Activated B cell treated with CpG ODN at 0.5 μM for 24 hours (primary cell): ENCODE results near the gene FRMD5. TPM values are rescaled to one million over a fixed set of nuclear protein-coding genes. Genes with fewer than 3 reads are reported as not detected.

Source experiments
- ATAC-seq: fragments of 200-7000 bp; cut with Tn5 transposase; one replicate; pipeline ENCODE4 v1.10.0; 2021; ENCODE audit warnings: low read depth, mild to moderate bottlenecking, moderate library complexity
- CTCF ChIA-PET: fragments of 350-600 bp; sonication (Branson Sonifier 250); formaldehyde crosslinking; loops from one replicate; lab custom pipeline; 2021; ENCODE audit warnings: antibody characterized with exemption; lab: Charles Lee
- POLR2A ChIA-PET: fragments of 350-600 bp; sonication (Branson Sonifier 250); formaldehyde crosslinking; loops from one replicate; lab custom pipeline; 2021; ENCODE audit warnings: antibody characterized with exemption; lab: Charles Lee
- DNase-seq: peaks from one replicate; pipeline ENCODE4 v3.0.0; 2022
- H3K27ac Mint-ChIP-seq: one replicate; pipeline ENCODE4 v1.8.0; 2020; ENCODE audit warnings: mixed read lengths
- H3K27me3 Mint-ChIP-seq: one replicate; pipeline ENCODE4 v1.8.0; 2021; ENCODE audit warnings: mixed read lengths
- H3K36me3 Mint-ChIP-seq: one replicate; pipeline ENCODE4 v1.8.0; 2021; ENCODE audit warnings: low read depth, mixed read lengths
- H3K4me1 Mint-ChIP-seq: one replicate; pipeline ENCODE4 v1.8.0; 2021; ENCODE audit warnings: mixed read lengths
- H3K4me3 Mint-ChIP-seq: one replicate; pipeline ENCODE4 v1.8.0; 2020; ENCODE audit warnings: mild to moderate bottlenecking, mixed read lengths
- H3K9me3 Mint-ChIP-seq: one replicate; pipeline ENCODE4 v1.8.0; 2020; ENCODE audit warnings: mixed read lengths
- intact Hi-C: fragments of 100-400 bp; cut with micrococcal nuclease; formaldehyde crosslinking; loops from one replicate; pipeline ENCODE4 v1.15.1; 2024
- total RNA-seq: library from RNA; stranded (reverse); gene quantifications from 2 replicates; pipeline ENCODE4 v1.2.3, GENCODE V29; 2022
- TF ChIP-seq, protein P1 (sequence below): fragments of 200-600 bp; IDR thresholded peaks from one replicate; pipeline ENCODE4 v1.8.0; 2022; ENCODE audit warnings: antibody characterized with exemption, mild to moderate bottlenecking

The FRMD5 gene
- total RNA-seq, 1 donor from 2014 or later: 0.53 TPM

GRCh38 chr15:43985976-43986680 lies 208.9 kb downstream of the FRMD5 start:
- POLR2A ChIA-PET: no interaction called here
- ATAC-seq (no peak), DNase-seq (no peak)
- intact Hi-C loops: no loop called here
- Mint-ChIP-seq H3K27me3 (peaks cover 14% of the 10 kb centered on the region), H3K27ac (no peak overlapping the region), H3K9me3 (no peaks in the 10 kb centered on the region), H3K4me3 (no peak overlapping the region), H3K4me1 (peaks cover 10% of the 10 kb centered on the region), H3K36me3 (no peaks in the 10 kb centered on the region)
- TF ChIP-seq, protein P1, sequence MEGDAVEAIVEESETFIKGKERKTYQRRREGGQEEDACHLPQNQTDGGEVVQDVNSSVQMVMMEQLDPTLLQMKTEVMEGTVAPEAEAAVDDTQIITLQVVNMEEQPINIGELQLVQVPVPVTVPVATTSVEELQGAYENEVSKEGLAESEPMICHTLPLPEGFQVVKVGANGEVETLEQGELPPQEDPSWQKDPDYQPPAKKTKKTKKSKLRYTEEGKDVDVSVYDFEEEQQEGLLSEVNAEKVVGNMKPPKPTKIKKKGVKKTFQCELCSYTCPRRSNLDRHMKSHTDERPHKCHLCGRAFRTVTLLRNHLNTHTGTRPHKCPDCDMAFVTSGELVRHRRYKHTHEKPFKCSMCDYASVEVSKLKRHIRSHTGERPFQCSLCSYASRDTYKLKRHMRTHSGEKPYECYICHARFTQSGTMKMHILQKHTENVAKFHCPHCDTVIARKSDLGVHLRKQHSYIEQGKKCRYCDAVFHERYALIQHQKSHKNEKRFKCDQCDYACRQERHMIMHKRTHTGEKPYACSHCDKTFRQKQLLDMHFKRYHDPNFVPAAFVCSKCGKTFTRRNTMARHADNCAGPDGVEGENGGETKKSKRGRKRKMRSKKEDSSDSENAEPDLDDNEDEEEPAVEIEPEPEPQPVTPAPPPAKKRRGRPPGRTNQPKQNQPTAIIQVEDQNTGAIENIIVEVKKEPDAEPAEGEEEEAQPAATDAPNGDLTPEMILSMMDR: no peak
- CTCF ChIA-PET: no interaction called here

- Mint-ChIP-seq H3K27ac (no peak overlapping the region), H3K9me3 (peaks cover 7% of the 10 kb centered on the region), H3K4me3 (no peak overlapping the region), H3K27me3 (peaks cover 12% of the 10 kb centered on the region), H3K36me3 (no peaks in the 10 kb centered on the region), H3K4me1 (peaks cover 14% of the 10 kb centered on the region)
- TF ChIP-seq, protein P1: no peak
- no peak for ATAC-seq
- intact Hi-C loops: no loop called here
- DNase-seq: no peak
- POLR2A ChIA-PET: no interaction called here
- CTCF ChIA-PET: no interaction called here
Measured at GRCh38 chr15:43981576-43981975, 213.5 kb downstream of the FRMD5 start.

DNA sequence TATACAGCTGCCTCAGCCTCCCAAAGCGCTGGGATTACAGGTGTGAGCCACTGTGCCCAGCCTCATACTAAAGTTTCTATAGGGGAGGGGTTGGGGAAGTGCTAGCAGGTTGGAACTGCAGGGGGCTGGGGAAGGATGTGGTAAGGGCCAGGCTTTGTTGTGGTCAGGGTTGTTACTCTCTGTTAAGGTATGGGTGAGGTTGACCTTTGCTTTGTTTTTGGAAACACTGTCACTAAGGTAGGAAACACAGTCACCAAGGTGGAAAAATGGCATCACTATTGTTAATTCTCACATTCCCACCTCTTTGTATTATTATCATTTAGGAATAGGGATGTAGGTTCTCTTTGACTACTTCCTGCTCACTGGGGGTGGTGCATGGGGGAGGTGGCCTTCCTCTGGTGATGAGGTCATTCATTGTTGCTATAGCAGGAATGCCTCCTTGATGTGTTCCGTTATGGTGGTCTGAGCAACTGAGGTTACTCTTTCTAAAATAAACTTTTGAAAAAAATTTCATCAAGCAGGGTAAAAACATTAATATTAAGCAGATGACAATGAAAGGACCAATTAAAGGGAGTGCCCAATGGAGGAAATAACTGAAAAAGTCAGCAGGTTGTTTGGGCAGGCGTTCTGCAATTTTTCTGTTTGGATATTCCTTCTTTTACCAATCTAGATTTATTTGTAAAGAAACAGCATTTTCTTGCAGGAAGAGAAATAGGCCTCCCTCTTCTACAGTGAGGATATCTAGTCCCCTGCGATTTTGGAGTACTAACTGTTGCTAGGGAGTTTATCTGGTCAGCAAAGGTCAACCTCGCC lies 217.8 kb downstream of the FRMD5 start:
- H3K4me1 Mint-ChIP-seq: peaks cover 12% of the 10 kb centered on the region
- peaks cover 7% of the 10 kb centered on the region for H3K9me3 Mint-ChIP-seq
- H3K27me3 Mint-ChIP-seq: peaks cover 6% of the 10 kb centered on the region
- ATAC-seq (peak; percentile 21), DNase-seq (no peak)
- CTCF ChIA-PET: no interaction called here
- H3K4me3 Mint-ChIP-seq: no peak overlapping the region
- TF ChIP-seq, protein P1: no peak
- no peaks in the 10 kb centered on the region for H3K36me3 Mint-ChIP-seq
- POLR2A ChIA-PET: no interaction called here
- intact Hi-C loops: no loop called here
- no peak overlapping the region for H3K27ac Mint-ChIP-seq

DNA sequence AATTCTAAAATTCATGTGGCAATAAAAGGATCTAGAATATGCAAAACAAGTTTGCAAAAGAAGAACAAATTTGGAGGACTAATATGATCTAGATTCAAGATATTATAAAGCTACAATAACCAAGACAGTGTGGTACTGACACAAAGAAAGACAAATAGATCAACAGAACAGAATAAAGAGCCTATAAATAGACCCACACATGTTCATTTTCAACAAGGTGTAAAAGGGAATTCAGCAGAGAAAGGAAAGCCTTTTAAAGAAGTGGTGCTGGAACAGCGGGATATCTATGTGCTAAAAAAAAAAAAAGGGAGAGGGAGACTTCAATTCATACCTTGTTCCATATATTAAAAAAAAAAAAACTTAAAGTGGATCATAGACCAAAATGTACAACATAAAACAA lies 219.3 kb downstream of the FRMD5 start:
- intact Hi-C loops: no loop called here
- POLR2A ChIA-PET: no interaction called here

GRCh38 chr15:43975326-43975725 lies 219.7 kb downstream of the FRMD5 start:
- ChIA-PET CTCF (no interaction called here), POLR2A (no interaction called here)
- TF ChIP-seq, protein P1: no peak
- H3K27me3 Mint-ChIP-seq: peaks cover 2% of the 10 kb centered on the region
- H3K36me3 Mint-ChIP-seq: no peaks in the 10 kb centered on the region
- H3K27ac Mint-ChIP-seq: no peak overlapping the region
- no peak overlapping the region for H3K4me3 Mint-ChIP-seq
- no peak for ATAC-seq
- peaks cover 12% of the 10 kb centered on the region for H3K4me1 Mint-ChIP-seq
- peaks cover 7% of the 10 kb centered on the region for H3K9me3 Mint-ChIP-seq
- intact Hi-C loops: no loop called here
- DNase-seq: no peak

More for the DNA sequence above, 219.3 kb downstream of the FRMD5 start:
- CTCF ChIA-PET: no interaction called here
- peaks cover 12% of the 10 kb centered on the region for H3K4me1 Mint-ChIP-seq
- DNase-seq (no peak), ATAC-seq (no peak)
- no peak overlapping the region for H3K4me3 Mint-ChIP-seq
- H3K36me3 Mint-ChIP-seq: no peaks in the 10 kb centered on the region
- peaks cover 7% of the 10 kb centered on the region for H3K9me3 Mint-ChIP-seq
- peaks cover 2% of the 10 kb centered on the region for H3K27me3 Mint-ChIP-seq
- H3K27ac Mint-ChIP-seq: no peak overlapping the region
- TF ChIP-seq, protein P1: no peak
